WTC11 (cell line): Measurements from ENCODE around the gene COL18A1. TPM values are rescaled to one million over a fixed set of nuclear protein-coding genes. Genes with fewer than 3 reads are reported as not detected.

Experiments used
- ATAC-seq: fragments of 200-7000 bp; cut with Tn5 transposase; 2 replicates; pipeline ENCODE4 v1.10.0; 2021; ENCODE audit warnings: mild to moderate bottlenecking, moderate library complexity
- CTCF ChIA-PET: fragments of 300-600 bp; sonication (Branson Sonifier 250); formaldehyde crosslinking; loops from one replicate; lab custom pipeline; 2021; ENCODE audit warnings: antibody characterized with exemption; lab: Charles Lee
- POLR2A ChIA-PET: fragments of 350-600 bp; sonication (Branson Sonifier 250); formaldehyde crosslinking; loops from one replicate; lab custom pipeline; 2021; ENCODE audit warnings: antibody characterized with exemption; lab: Charles Lee
- DNase-seq: peaks from one replicate; pipeline ENCODE4 v3.0.0; 2021; ENCODE audit warnings: low spot score
- H3K27ac Mint-ChIP-seq: 2 replicates; pipeline ENCODE4 v1.8.0; 2021; ENCODE audit warnings: mixed read lengths
- H3K27me3 Mint-ChIP-seq: 2 replicates; pipeline ENCODE4 v1.8.0; 2021; ENCODE audit warnings: low read depth, mild to moderate bottlenecking, moderate library complexity, mixed read lengths
- H3K36me3 Mint-ChIP-seq: 2 replicates; pipeline ENCODE4 v1.8.0; 2021; ENCODE audit warnings: mixed read lengths
- H3K4me1 Mint-ChIP-seq: 2 replicates; pipeline ENCODE4 v1.8.0; 2022; ENCODE audit warnings: mixed read lengths
- H3K4me3 Mint-ChIP-seq: 2 replicates; pipeline ENCODE4 v1.8.0; 2021; ENCODE audit warnings: mild to moderate bottlenecking, moderate library complexity, mixed read lengths
- H3K9me3 Mint-ChIP-seq: 2 replicates; pipeline ENCODE4 v1.8.0; 2021; ENCODE audit warnings: mixed read lengths
- ATF1 ChIP-seq: sonication (generic); formaldehyde crosslinking; IDR thresholded peaks from 2 replicates; pipeline ENCODE4 v1.8.1; 2023; ENCODE audit warnings: mild to moderate bottlenecking, moderate library complexity, missing genetic modification reagents
- CDX4 ChIP-seq: fragments of 250-450 bp; sonication (Bioruptor Pico); IDR thresholded peaks from 2 replicates; pipeline ENCODE4 v1.9.0; 2021; ENCODE audit warnings: moderate library complexity, mild to moderate bottlenecking, inconsistent platforms, borderline replicate concordance
- HMGA2 ChIP-seq: fragments of 250-450 bp; sonication (Bioruptor Pico); IDR thresholded peaks from 2 replicates; pipeline ENCODE4 v1.4.0; 2021; ENCODE audit warnings: mild to moderate bottlenecking, moderate library complexity
- NR1H2 ChIP-seq: sonication (generic); formaldehyde crosslinking; IDR thresholded peaks from 2 replicates; pipeline ENCODE4 v1.9.0; 2021; ENCODE audit warnings: mild to moderate bottlenecking, moderate library complexity, missing genetic modification reagents
- PREB ChIP-seq: sonication (generic); formaldehyde crosslinking; IDR thresholded peaks from 2 replicates; pipeline ENCODE4 v1.8.1; 2022; ENCODE audit warnings: mild to moderate bottlenecking, missing genetic modification reagents, moderate library complexity, borderline replicate concordance
- RELA ChIP-seq: sonication (generic); formaldehyde crosslinking; IDR thresholded peaks from 2 replicates; pipeline ENCODE4 v1.8.1; 2022; ENCODE audit warnings: missing genetic modification reagents, mild to moderate bottlenecking, borderline replicate concordance
- STAT6 ChIP-seq: sonication (generic); formaldehyde crosslinking; conservative IDR thresholded peaks from 2 replicates; pipeline ENCODE4 v1.8.1; 2023; ENCODE audit warnings: mild to moderate bottlenecking, low read depth, missing genetic modification reagents, moderate library complexity
- TEAD1 ChIP-seq: sonication (generic); formaldehyde crosslinking; IDR thresholded peaks from 2 replicates; pipeline ENCODE4 v1.8.0; 2022; ENCODE audit warnings: mild to moderate bottlenecking, missing genetic modification reagents
- USF1 ChIP-seq: sonication (generic); formaldehyde crosslinking; IDR thresholded peaks from 2 replicates; pipeline ENCODE4 v1.8.0; 2022; ENCODE audit warnings: mild to moderate bottlenecking, missing genetic modification reagents
- ZBTB21 ChIP-seq: sonication (generic); formaldehyde crosslinking; IDR thresholded peaks from 2 replicates; pipeline ENCODE4 v1.8.1; 2023; ENCODE audit warnings: mild to moderate bottlenecking, missing genetic modification reagents, borderline replicate concordance
- ZNF121 ChIP-seq: sonication (generic); formaldehyde crosslinking; IDR thresholded peaks from 2 replicates; pipeline ENCODE4 v1.8.0; 2023; ENCODE audit warnings: missing genetic modification reagents
- ZNF425 ChIP-seq: fragments of 250-450 bp; sonication (Bioruptor Pico); conservative IDR thresholded peaks from 2 replicates; pipeline ENCODE4 v1.9.0; 2021; ENCODE audit warnings: mild to moderate bottlenecking
- ZNF532 ChIP-seq: fragments of 250-450 bp; sonication (Bioruptor Pico); IDR thresholded peaks from 2 replicates; pipeline ENCODE4 v1.9.0; 2021; ENCODE audit warnings: mild to moderate bottlenecking, borderline replicate concordance
- total RNA-seq: library from RNA; stranded (reverse); gene quantifications from 3 replicates; pipeline ENCODE4 v1.2.3, GENCODE V29; 2021

COL18A1 gene
- total RNA-seq, 1 experiment from 2014 or later: 231 TPM

- peaks cover 17% of the 10 kb centered on the region for H3K36me3 Mint-ChIP-seq
- no peak for TF ChIP-seq CDX4 (CRISPR knock-in tag)
- no peak for TF ChIP-seq PREB (CRISPR knock-in tag)
- no peak for TF ChIP-seq RELA
- no peak for TF ChIP-seq ZNF425
- no peak for TF ChIP-seq ZNF532 (CRISPR knock-in tag)
- no peak for TF ChIP-seq STAT6 (CRISPR knock-in tag)
- TF ChIP-seq ZBTB21 (CRISPR knock-in tag): no peak
- no peak for TF ChIP-seq ATF1
- no peak for TF ChIP-seq USF1 (CRISPR knock-in tag)
- no peak for TF ChIP-seq HMGA2 (CRISPR knock-in tag)
- no peak for TF ChIP-seq NR1H2 (CRISPR knock-in tag)
- TF ChIP-seq ZNF121 (CRISPR knock-in tag): no peak
- TF ChIP-seq TEAD1 (CRISPR knock-in tag): no peak
- DNase-seq: peak; percentile 8
- no peaks in the 10 kb centered on the region for H3K4me1 Mint-ChIP-seq
- no peak overlapping the region for H3K4me3 Mint-ChIP-seq
- POLR2A ChIA-PET: no interaction called here
- CTCF ChIA-PET: interaction anchor here (1.1 kb wide), 1 partner anchor 224 kb away, joined by 3 read pairs; no protein-coding TSS in a partner anchor
- no peaks in the 10 kb centered on the region for H3K9me3 Mint-ChIP-seq
- ATAC-seq: no peak
- H3K27me3 Mint-ChIP-seq: no peaks in the 10 kb centered on the region
- H3K27ac Mint-ChIP-seq: no peak overlapping the region
These were observed 127.9 kb downstream of the COL18A1 start for GRCh38 chr21:45532826-45533360.
